Measurements from ENCODE around the gene TNFSF18.

Gene TNFSF18

GRCh38 chr1:172991674-172992400 is 58.9 kb downstream of the TNFSF18 start (continued):
- TF ChIP-seq ZSCAN4 (tag by site-specific recombination; IDR thresholded peaks at IDR 0.05), result no peak

- no peak overlapping the region for H3K27ac ChIP-seq (ENCODE audit: extremely low read depth, low read depth, low read length)
- CTCF ChIA-PET, result interaction anchor here (0.9 kb wide), 1 partner anchor 212 kb away, joined by 3 read pairs; no protein-coding TSS in a partner anchor
- H3K36me3 ChIP-seq (ENCODE audit: control insufficient read depth in 2 of 2, insufficient read depth in 1 of 2, low read length in 2 of 2), result no peaks in the 10 kb centered on the region
- no peak overlapping the region for H3K4me3 ChIP-seq (ENCODE audit: low read depth, low read length)
- POLR2A ChIA-PET, result no interaction called here
- no peaks in the 10 kb centered on the region for H3K9me3 ChIP-seq (ENCODE audit: control insufficient read depth, insufficient read depth, low read depth, low read length)
- TF ChIP-seq ZNF335 (tag by site-specific recombination; conservative IDR thresholded peaks at IDR 0.05) (no peak), ZNF529 (tag by site-specific recombination; IDR thresholded peaks at IDR 0.05; ENCODE audit: insufficient replicate concordance) (no peak), SP7 (tag by site-specific recombination; IDR thresholded peaks at IDR 0.05) (no peak)
- no peaks in the 10 kb centered on the region for H3K4me1 ChIP-seq (ENCODE audit: control insufficient read depth, insufficient read depth, low read length)
Measured at GRCh38 chr1:172990598-172991215, 60.0 kb downstream of the TNFSF18 start.

All from HEK293 (cell line).